ENCODE data around the gene TMEM176A.

Gene TMEM176A

GRCh38 chr7:150788474-150789269 lies 11.9 kb upstream of the TMEM176A start:
- TF ChIP-seq CTCF (IDR thresholded peaks at IDR 0.05; ENCODE audit: extremely low read depth, missing control alignments): no peak
- no peak for DNase-seq (ENCODE audit: low spot score)

- DNase-seq (ENCODE audit: low spot score): no peak
- TF ChIP-seq CTCF (IDR thresholded peaks at IDR 0.05; ENCODE audit: extremely low read depth, missing control alignments): no peak
Observed at GRCh38 chr7:150790416-150791075, 10.0 kb upstream of the TMEM176A start.

GRCh38 chr7:150791304-150791703 lies 9.3 kb upstream of the TMEM176A start:
- TF ChIP-seq CTCF (IDR thresholded peaks at IDR 0.05; ENCODE audit: extremely low read depth, missing control alignments): no peak
- DNase-seq (ENCODE audit: low spot score): no peak

- DNase-seq (ENCODE audit: low spot score): no peak
- TF ChIP-seq CTCF (IDR thresholded peaks at IDR 0.05; ENCODE audit: extremely low read depth, missing control alignments): no peak
Observed at GRCh38 chr7:150791746-150792452, 8.7 kb upstream of the TMEM176A start.

- DNase-seq (ENCODE audit: low spot score): no peak
- TF ChIP-seq CTCF (IDR thresholded peaks at IDR 0.05; ENCODE audit: extremely low read depth, missing control alignments): no peak
Observed at GRCh38 chr7:150793569-150794238, 6.9 kb upstream of the TMEM176A start.

- no peak for DNase-seq (ENCODE audit: low spot score)
- no peak for TF ChIP-seq CTCF (IDR thresholded peaks at IDR 0.05; ENCODE audit: extremely low read depth, missing control alignments)
Observed at GRCh38 chr7:150797661-150798060, 2.9 kb upstream of the TMEM176A start.
